Hypothalamus (tissue), 51 donors: ENCODE measurements around the gene DTX4.

Source experiments
- DNase-seq, 51 donors: peaks; one replicate each; lab custom pipeline; 2025; lab: John Stamatoyannopoulos, UW

Gene DTX4

GRCh38 chr11:59189986-59190385, 18.1 kb downstream of the DTX4 start:
- no peak for DNase-seq

DNA sequence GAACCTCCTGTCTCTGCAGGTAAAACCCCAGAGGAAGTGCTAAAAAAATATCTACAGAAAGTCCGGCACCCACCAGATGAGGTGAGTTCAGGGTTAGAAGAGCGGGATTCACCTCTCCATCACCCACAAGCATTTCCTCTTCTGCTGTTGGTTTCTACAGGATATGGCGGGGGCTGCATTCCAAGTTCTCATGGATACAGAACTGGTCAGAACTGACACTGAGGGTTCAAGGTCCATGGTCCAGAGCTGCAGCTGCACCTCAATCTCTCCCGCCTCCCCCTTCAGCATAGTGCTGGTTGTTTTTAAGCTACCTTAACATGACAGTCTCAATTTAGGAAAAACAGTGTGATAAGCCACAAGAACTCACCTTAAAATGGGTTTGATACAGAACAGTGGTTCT, 19.2 kb downstream of the DTX4 start:
- no peak for DNase-seq

DNA sequence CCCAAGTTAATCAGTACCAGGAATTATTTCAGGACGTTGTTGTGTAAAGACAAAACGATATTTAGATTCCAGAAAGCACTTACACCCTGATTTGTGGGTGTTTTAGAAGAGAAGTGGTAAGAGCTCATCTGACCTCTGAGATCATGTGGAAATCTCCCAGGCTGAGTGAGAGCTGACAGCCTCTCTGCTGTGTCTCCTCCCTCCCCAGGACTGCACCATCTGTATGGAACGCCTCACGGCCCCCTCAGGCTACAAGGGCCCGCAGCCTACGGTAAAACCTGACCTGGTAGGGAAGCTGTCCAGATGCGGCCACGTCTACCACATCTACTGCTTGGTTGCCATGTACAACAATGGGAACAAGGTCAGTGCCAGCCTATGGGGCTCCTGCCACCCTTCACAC, 20.0 kb downstream of the DTX4 start:
- no peak for DNase-seq

DNA sequence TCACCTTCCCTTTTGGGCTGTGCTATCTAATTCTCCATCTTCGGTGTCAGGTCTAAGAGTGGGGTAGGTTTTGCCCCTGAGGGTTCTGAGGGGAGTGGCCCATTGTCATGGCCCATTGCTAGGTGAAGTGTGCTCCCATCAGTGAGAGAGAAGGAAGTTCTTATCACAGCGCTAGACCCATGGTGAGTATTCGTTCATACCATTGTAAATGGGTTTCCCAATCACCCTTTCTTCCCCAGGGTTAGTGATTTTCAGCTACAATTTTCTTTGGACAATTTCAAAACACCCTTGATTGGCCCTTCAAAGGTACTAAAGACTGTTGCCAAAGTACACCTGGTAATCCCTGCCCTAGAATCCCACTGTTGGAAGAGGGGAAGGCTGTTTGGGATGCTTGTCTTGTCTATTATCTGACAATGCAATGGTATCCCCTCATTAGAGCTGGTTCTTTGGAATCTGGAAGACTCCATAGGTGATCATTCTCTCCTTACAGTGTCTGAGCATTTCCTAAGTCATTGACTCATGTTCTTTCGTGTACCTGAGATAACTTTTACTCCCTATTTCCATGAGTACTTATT, 20.6 kb downstream of the DTX4 start:
- DNase-seq = no peak

DNA sequence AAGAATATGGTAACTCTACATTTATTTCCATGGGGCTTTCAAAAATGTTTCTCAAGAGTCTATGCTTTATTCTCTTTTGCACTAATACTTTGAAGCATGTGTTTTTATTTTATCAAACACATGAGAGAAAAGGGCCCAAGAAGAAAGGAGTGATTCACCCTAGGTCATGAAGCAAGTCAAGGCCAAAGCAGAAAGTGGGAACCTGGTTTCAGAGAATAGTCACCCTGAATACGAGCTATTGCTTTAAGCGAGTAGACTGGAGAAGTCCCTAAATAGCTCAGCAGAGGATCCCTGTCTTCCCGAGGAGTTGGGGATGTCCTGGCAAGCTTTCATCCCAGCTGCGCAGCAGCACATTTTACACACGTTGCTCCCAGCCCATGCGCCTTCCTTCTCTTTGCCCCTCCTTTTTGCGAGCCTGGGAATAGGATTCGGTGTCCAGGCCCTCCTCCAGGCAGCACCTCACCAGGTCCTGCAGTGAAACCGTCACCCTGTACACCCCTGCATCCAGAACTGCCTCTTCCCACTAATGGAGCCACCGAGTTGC, 21.7 kb downstream of the DTX4 start:
- DNase-seq = no peak

DNA sequence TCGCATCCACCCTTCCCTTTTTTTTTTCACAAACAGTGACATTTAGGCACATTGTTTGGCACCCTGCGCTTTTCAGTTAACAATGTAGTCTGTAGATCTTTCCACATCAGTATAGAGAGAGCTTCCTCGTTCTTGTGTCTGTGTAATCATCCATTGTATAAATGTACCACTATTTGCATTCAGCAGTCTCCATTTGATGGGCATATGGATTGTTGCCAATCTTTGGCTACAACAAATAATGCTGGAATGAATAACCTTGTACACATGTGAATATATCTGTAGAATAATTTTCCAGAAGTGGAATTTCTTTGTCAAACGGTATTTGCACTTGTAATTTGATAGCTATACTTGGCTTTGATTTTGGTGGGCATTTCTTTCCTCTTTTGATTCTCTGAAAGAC, 23.7 kb downstream of the DTX4 start:
- no peak for DNase-seq

DNA sequence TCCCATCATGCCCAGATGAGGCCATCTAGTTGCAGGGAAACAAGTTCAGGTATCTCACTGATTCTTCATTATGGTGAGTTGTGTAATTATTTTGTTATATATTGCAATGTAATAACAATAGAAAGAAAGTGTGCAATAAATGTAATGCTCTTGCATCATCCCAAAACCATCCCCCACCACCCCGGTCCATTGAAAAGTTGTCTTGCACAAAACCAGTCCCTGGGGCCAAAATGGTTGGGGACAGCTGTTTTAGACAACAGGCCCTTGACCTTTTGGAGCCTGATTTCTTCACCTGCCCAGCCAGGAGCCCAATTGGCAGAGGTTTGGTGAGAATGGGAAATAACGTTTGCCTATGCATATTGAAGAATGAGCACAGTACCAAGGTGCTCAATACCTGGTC, 24.8 kb downstream of the DTX4 start:
- no peak for DNase-seq

DNA sequence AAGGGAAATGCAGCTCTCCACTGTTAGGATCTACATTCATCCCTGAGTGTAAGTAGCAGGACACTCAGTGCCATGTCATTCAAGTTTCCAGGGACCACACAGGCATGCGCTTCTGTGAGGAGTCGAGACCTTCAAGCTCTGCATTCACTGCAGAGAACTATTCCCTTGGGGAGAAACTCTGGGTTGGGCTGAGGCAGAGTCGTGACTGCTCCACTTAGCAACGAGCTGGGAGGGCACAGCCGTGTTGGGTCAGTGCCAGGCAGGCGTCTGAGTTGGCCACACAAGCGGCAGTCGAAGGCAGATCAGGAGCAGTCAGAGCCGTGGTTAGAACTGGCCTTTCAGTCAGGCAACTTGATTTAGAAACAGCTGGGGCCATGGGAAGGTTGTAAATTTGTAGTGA, 26.1 kb downstream of the DTX4 start:
- DNase-seq = peak in 46 of 51 donors; percentile 13 to 89 (median 75)

- DNase-seq = no peak
Measured at GRCh38 chr11:59198726-59199125, 26.8 kb downstream of the DTX4 start.

- DNase-seq = no peak
Measured at GRCh38 chr11:59199546-59200422, 27.9 kb downstream of the DTX4 start.

DNA sequence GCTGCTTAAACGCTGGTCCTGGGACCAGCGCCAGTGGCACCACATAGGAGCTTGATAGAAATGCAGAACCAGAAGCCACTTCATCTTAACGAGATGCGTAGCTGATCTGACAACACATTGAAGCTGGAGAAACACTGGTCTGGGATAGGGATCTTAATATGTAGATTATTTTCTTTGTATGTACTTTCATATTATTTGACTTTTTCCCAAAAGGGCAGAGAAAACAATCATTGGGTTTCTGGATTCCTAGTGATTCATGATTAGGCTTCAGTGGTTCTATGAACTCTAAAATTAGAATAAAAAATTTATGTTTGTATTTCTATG, 28.5 kb downstream of the DTX4 start:
- DNase-seq = no peak

DNA sequence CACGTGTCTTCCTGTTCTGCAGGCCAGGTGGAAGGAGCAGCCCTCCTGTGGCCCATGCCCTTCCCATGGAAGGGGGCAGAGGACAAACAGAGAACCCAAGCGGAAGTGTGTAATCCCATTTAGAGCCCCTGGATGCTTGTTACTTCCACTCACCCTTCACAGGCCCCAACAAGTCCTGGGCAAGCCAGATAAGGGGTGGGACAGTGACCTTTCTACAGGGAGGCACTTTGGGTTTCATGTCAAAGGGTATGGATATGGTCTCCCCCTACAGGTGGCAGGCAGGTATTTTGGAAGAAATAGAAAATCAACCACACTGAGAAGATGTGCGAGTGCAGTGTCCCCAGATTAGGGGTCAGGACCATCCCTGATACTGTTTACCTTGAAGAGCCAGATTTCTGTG, 29.4 kb downstream of the DTX4 start:
- no peak for DNase-seq

- no peak for DNase-seq
Measured at GRCh38 chr11:59204746-59205145, 32.8 kb downstream of the DTX4 start.

DNA sequence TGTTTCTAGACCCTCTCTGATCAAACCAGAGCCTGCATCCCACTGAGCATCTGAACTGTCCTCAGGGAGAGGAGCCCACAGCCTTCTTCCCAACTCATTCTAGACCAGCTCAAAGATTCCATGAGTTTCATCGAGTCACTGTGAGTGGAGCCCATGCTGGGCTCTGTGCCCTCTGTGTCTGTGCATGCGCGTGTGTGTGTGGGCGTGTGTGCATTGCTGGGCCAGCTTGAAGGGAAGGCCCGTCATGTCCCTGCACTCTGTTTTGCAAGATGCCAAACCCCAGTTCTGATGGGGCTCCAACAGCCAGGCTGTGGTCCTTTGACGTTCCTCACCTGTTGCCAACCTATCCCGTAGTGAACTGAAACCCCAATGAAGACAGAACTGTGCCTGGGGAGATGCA, 33.7 kb downstream of the DTX4 start:
- DNase-seq = no peak

DNA sequence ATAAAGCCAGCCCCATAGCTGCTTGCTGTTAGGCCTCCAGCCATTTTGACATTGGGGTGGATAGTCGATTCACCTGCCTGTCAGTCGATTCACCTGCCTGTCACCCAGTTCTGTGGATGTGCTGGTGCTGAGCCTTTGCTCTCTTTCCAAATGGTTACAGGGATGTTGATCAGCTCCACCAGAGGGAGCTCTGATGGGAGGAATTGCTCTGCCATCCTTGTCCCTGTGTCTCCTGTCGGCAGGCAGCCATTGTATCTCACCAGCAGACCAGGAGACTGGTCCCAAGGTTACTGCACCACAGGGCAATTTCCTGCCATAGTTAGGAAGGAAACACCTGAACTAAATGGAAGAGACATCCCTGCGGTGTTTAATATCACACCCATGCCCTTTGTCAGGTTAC, 34.7 kb downstream of the DTX4 start:
- peak in 19 of 51 donors; percentile 17 to 53 (median 34) for DNase-seq

- DNase-seq = peak in 17 of 51 donors; percentile 6 to 51 (median 23)
Measured at GRCh38 chr11:59207988-59208451, 36.1 kb downstream of the DTX4 start.

DNA sequence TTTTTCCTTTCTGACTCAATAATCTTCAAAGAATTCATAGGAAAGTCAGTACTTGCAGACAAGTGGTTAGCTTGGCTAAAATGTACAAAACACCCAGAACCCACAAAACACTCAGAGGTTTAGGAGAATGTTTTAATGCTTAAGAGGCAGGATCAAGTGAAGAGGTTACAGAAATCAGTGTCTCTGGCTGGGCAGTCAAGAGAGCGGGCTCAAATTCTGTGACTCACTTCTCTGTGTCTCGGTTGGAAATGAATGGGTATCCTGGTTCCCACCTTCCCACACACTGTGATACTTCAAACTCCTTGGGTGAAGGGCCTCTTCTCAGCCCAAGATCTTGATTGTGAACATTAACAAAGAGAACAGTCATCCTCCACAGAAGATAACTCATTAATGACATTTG, 37.0 kb downstream of the DTX4 start:
- DNase-seq = no peak

- no peak for DNase-seq
Measured at GRCh38 chr11:59212222-59212621, 40.3 kb downstream of the DTX4 start.

DNA sequence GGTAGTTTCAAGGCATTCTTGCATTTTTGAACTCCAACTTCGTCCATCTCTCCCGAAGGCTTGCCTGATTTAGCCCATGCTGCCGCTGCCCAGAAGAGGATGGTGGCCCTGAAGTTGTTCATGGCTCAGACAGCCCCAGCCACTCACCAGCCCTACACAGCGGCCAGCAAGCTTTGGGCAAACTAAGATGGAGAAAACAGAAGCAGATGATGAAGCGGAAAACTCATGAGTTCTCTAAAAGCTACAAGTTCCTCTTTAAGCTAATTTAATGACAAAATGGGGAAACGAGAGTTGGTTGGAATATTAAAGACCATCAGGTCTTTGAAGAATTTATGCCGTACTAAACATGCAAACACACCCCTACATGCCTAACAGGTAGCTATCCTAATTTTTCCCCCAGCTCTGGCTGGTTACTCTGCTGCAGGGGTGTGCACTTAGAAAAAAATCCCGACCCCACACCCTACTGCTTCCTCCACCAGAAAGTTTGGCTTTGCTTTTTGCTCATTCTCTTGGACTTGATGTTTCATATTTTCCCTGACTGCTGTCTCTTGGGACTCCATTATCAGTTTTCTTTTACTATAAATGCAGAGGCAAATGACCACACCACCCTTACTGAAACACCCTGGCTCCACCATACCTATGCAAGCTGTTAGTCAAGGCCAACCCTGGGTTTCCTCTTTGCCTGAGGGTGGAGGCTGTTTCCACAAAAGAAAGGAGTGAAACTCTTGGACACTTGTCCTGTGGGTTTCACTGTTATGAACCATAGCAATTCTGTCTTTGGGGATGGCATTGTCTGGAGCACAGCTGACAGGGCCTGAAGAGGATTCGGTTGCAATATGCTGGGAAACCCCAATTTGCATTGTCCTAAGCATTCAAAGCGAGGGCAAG, 41.1 kb downstream of the DTX4 start, which contains the start of gene MPEG1:
Gene MPEG1, minus strand, starts transcription at position 184 of the 888 bp plus-strand sequence. Its CDS starts 62 bp downstream, at position 122.
- no peak for DNase-seq

- no peak for DNase-seq
Measured at GRCh38 chr11:59214141-59214893, 42.4 kb downstream of the DTX4 start.
